ENCODE results near the gene ZCCHC17. TPM values are rescaled to one million over a fixed set of nuclear protein-coding genes. Genes with fewer than 3 reads are reported as not detected.

The ZCCHC17 gene
- total RNA-seq, 1 donor from 2014 or later, result 27.5 TPM

- no peak overlapping the region for H3K4me3 Mint-ChIP-seq (ENCODE audit: unreplicated experiment)
- H3K4me1 Mint-ChIP-seq (ENCODE audit: unreplicated experiment), result peaks cover 11% of the 10 kb centered on the region
- no peaks in the 10 kb centered on the region for H3K9me3 Mint-ChIP-seq (ENCODE audit: unreplicated experiment)
- DNase-seq (ENCODE audit: low spot score), result no peak
- no peak for TF ChIP-seq CTCF (IDR thresholded peaks at IDR 0.05; ENCODE audit: unreplicated experiment)
- peaks cover 4% of the 10 kb centered on the region for H3K36me3 Mint-ChIP-seq (ENCODE audit: low read depth, unreplicated experiment)
- no peak overlapping the region for H3K27ac Mint-ChIP-seq (ENCODE audit: unreplicated experiment)
- H3K27me3 Mint-ChIP-seq (ENCODE audit: unreplicated experiment), result peaks cover 12% of the 10 kb centered on the region
These were observed 74.5 kb downstream of the ZCCHC17 start for GRCh38 chr1:31371121-31371959.

GRCh38 chr1:31372051-31372450 is 75.2 kb downstream of the ZCCHC17 start:
- H3K36me3 Mint-ChIP-seq (ENCODE audit: low read depth, unreplicated experiment), result peaks cover 4% of the 10 kb centered on the region
- H3K4me3 Mint-ChIP-seq (ENCODE audit: unreplicated experiment), result no peak overlapping the region
- no peaks in the 10 kb centered on the region for H3K9me3 Mint-ChIP-seq (ENCODE audit: unreplicated experiment)
- H3K27ac Mint-ChIP-seq (ENCODE audit: unreplicated experiment), result no peak overlapping the region
- no peak for DNase-seq (ENCODE audit: low spot score)
- H3K4me1 Mint-ChIP-seq (ENCODE audit: unreplicated experiment), result peaks cover 9% of the 10 kb centered on the region
- peaks cover 12% of the 10 kb centered on the region for H3K27me3 Mint-ChIP-seq (ENCODE audit: unreplicated experiment)
- no peak for TF ChIP-seq CTCF (IDR thresholded peaks at IDR 0.05; ENCODE audit: unreplicated experiment)

GRCh38 chr1:31372751-31373055 is 75.9 kb downstream of the ZCCHC17 start:
- H3K4me3 Mint-ChIP-seq (ENCODE audit: unreplicated experiment), result peak overlapping the region; percentile 45
- DNase-seq (ENCODE audit: low spot score), result no peak
- no peak for TF ChIP-seq CTCF (IDR thresholded peaks at IDR 0.05; ENCODE audit: unreplicated experiment)
- peaks cover 9% of the 10 kb centered on the region for H3K4me1 Mint-ChIP-seq (ENCODE audit: unreplicated experiment)
- no peaks in the 10 kb centered on the region for H3K9me3 Mint-ChIP-seq (ENCODE audit: unreplicated experiment)
- H3K36me3 Mint-ChIP-seq (ENCODE audit: low read depth, unreplicated experiment), result peaks cover 4% of the 10 kb centered on the region
- peaks cover 11% of the 10 kb centered on the region for H3K27me3 Mint-ChIP-seq (ENCODE audit: unreplicated experiment)
- no peak overlapping the region for H3K27ac Mint-ChIP-seq (ENCODE audit: unreplicated experiment)

- H3K27ac Mint-ChIP-seq (ENCODE audit: unreplicated experiment), result no peak within 1 kb of the TSS
- H3K36me3 Mint-ChIP-seq (ENCODE audit: low read depth, unreplicated experiment), result no peaks in the 10 kb centered on the region
- peaks cover 11% of the 10 kb centered on the region for H3K27me3 Mint-ChIP-seq (ENCODE audit: unreplicated experiment)
- no peak for TF ChIP-seq CTCF (IDR thresholded peaks at IDR 0.05; ENCODE audit: unreplicated experiment)
- H3K4me3 Mint-ChIP-seq (ENCODE audit: unreplicated experiment), result peak within 1 kb of the TSS; percentile 79
- DNase-seq (ENCODE audit: low spot score), result peak; percentile 63
- peaks cover 9% of the 10 kb centered on the region for H3K4me1 Mint-ChIP-seq (ENCODE audit: unreplicated experiment)
- no peaks in the 10 kb centered on the region for H3K9me3 Mint-ChIP-seq (ENCODE audit: unreplicated experiment)
These were observed 76.4 kb downstream of the ZCCHC17 start, which contains the start of gene FABP3 for GRCh38 chr1:31373056-31373896. Gene FABP3 (minus strand): TSS chr1:31373076. CDS start chr1:31373014, 62 bp downstream.

Data from endothelial cell (in vitro differentiated cells).